Activated naive CD4-positive, alpha-beta T cell treated with anti-CD3 and anti-CD28 coated beads, Interleukin-2, amount 10 ng/mL, durations not matched to agents 7 days and 5 days (primary cell): ENCODE measurements around the gene PHACTR1.
"Not testable (repeated sequence)": the region's sequence is repeated elsewhere in the genome, so short reads cannot be mapped to it uniquely, and the experiment has no call there.

Experiments
- CTCF ChIA-PET: fragments of 350-600 bp; sonication (Branson Sonifier 250); formaldehyde crosslinking; loops from one replicate; lab custom pipeline; 2021; ENCODE audit warnings: antibody characterized with exemption; lab: Charles Lee
- DNase-seq: peaks from one replicate; pipeline ENCODE4 v3.0.0-alpha.2; 2020
- H3K27ac Mint-ChIP-seq: one replicate; pipeline ENCODE4 v1.8.0; 2021; ENCODE audit warnings: mild to moderate bottlenecking, moderate library complexity, mixed read lengths
- H3K27me3 Mint-ChIP-seq: one replicate; pipeline ENCODE4 v1.8.0; 2021; ENCODE audit warnings: mild to moderate bottlenecking, mixed read lengths
- H3K36me3 Mint-ChIP-seq: one replicate; pipeline ENCODE4 v1.8.0; 2021; ENCODE audit warnings: mixed read lengths
- H3K4me1 Mint-ChIP-seq: one replicate; pipeline ENCODE4 v1.8.0; 2021; ENCODE audit warnings: mixed read lengths
- H3K4me3 Mint-ChIP-seq: one replicate; pipeline ENCODE4 v1.8.0; 2021; ENCODE audit warnings: mild to moderate bottlenecking, moderate library complexity, mixed read lengths
- H3K9me3 Mint-ChIP-seq: one replicate; pipeline ENCODE4 v1.8.0; 2021; ENCODE audit warnings: mixed read lengths

Gene PHACTR1

GRCh38 chr6:13146442-13146841 is 429.9 kb downstream of the PHACTR1 start:
- Mint-ChIP-seq H3K4me3 (no peak overlapping the region), H3K9me3 (no peaks in the 10 kb centered on the region), H3K4me1 (no peaks in the 10 kb centered on the region), H3K27me3 (no peaks in the 10 kb centered on the region), H3K27ac (no peak overlapping the region), H3K36me3 (no peaks in the 10 kb centered on the region)
- DNase-seq: no peak
- CTCF ChIA-PET: no interaction called here

GRCh38 chr6:13147376-13147775 is 430.8 kb downstream of the PHACTR1 start:
- Mint-ChIP-seq H3K27ac (no peak overlapping the region), H3K9me3 (no peaks in the 10 kb centered on the region), H3K4me3 (no peak overlapping the region), H3K36me3 (no peaks in the 10 kb centered on the region), H3K27me3 (no peaks in the 10 kb centered on the region), H3K4me1 (no peaks in the 10 kb centered on the region)
- DNase-seq: no peak
- CTCF ChIA-PET: no interaction called here

- Mint-ChIP-seq H3K4me1 (no peaks in the 10 kb centered on the region), H3K36me3 (no peaks in the 10 kb centered on the region), H3K27me3 (no peaks in the 10 kb centered on the region), H3K27ac (no peak overlapping the region), H3K9me3 (no peaks in the 10 kb centered on the region), H3K4me3 (no peak overlapping the region)
- CTCF ChIA-PET: no interaction called here
- no peak for DNase-seq
Measured at GRCh38 chr6:13147782-13148181, 431.2 kb downstream of the PHACTR1 start.

GRCh38 chr6:13152764-13153163 is 436.2 kb downstream of the PHACTR1 start:
- no peaks in the 10 kb centered on the region for H3K9me3 Mint-ChIP-seq
- H3K27me3 Mint-ChIP-seq: peaks cover 9% of the 10 kb centered on the region
- DNase-seq: no peak
- CTCF ChIA-PET: no interaction called here
- H3K4me1 Mint-ChIP-seq: no peaks in the 10 kb centered on the region
- no peak overlapping the region for H3K27ac Mint-ChIP-seq
- no peaks in the 10 kb centered on the region for H3K36me3 Mint-ChIP-seq
- no peak overlapping the region for H3K4me3 Mint-ChIP-seq

GRCh38 chr6:13156381-13156780 is 439.8 kb downstream of the PHACTR1 start:
- no peak overlapping the region for H3K27ac Mint-ChIP-seq
- H3K4me1 Mint-ChIP-seq: no peaks in the 10 kb centered on the region
- no peak for DNase-seq
- no peak overlapping the region for H3K4me3 Mint-ChIP-seq
- H3K9me3 Mint-ChIP-seq: no peaks in the 10 kb centered on the region
- CTCF ChIA-PET: interaction anchor here (0.7 kb wide), 1 partner anchor 173 kb away, joined by 3 read pairs; no protein-coding TSS in a partner anchor
- H3K36me3 Mint-ChIP-seq: no peaks in the 10 kb centered on the region
- peaks cover 9% of the 10 kb centered on the region for H3K27me3 Mint-ChIP-seq

- no peaks in the 10 kb centered on the region for H3K9me3 Mint-ChIP-seq
- no peak for DNase-seq
- no peaks in the 10 kb centered on the region for H3K36me3 Mint-ChIP-seq
- CTCF ChIA-PET: no interaction called here
- H3K27me3 Mint-ChIP-seq: peaks cover 9% of the 10 kb centered on the region
- no peak overlapping the region for H3K4me3 Mint-ChIP-seq
- H3K27ac Mint-ChIP-seq: no peak overlapping the region
- no peaks in the 10 kb centered on the region for H3K4me1 Mint-ChIP-seq
Measured at GRCh38 chr6:13157293-13157692, 440.7 kb downstream of the PHACTR1 start.

GRCh38 chr6:13159300-13159699 is 442.7 kb downstream of the PHACTR1 start:
- peaks cover 5% of the 10 kb centered on the region for H3K4me1 Mint-ChIP-seq
- no peaks in the 10 kb centered on the region for H3K9me3 Mint-ChIP-seq
- no peaks in the 10 kb centered on the region for H3K36me3 Mint-ChIP-seq
- H3K27me3 Mint-ChIP-seq: peaks cover 9% of the 10 kb centered on the region
- CTCF ChIA-PET: no interaction called here
- H3K27ac Mint-ChIP-seq: no peak overlapping the region
- DNase-seq: no peak
- H3K4me3 Mint-ChIP-seq: no peak overlapping the region

GRCh38 chr6:13159822-13160221 is 443.3 kb downstream of the PHACTR1 start:
- not testable (repeated sequence) for H3K4me3 Mint-ChIP-seq, H3K4me1 Mint-ChIP-seq, H3K27ac Mint-ChIP-seq, DNase-seq, H3K27me3 Mint-ChIP-seq, H3K9me3 Mint-ChIP-seq, H3K36me3 Mint-ChIP-seq
- CTCF ChIA-PET: interaction anchor here (0.6 kb wide), 1 partner anchor 37 kb away, joined by 3 read pairs; no protein-coding TSS in a partner anchor

- Mint-ChIP-seq H3K27ac (no peak overlapping the region), H3K27me3 (peaks cover 9% of the 10 kb centered on the region), H3K9me3 (no peaks in the 10 kb centered on the region), H3K4me3 (no peak overlapping the region), H3K36me3 (no peaks in the 10 kb centered on the region), H3K4me1 (peaks cover 5% of the 10 kb centered on the region)
- CTCF ChIA-PET: no interaction called here
- DNase-seq: no peak
Measured at GRCh38 chr6:13163161-13163944, 446.8 kb downstream of the PHACTR1 start.

GRCh38 chr6:13164291-13164690 is 447.7 kb downstream of the PHACTR1 start:
- Mint-ChIP-seq H3K9me3 (no peaks in the 10 kb centered on the region), H3K4me3 (no peak overlapping the region), H3K36me3 (no peaks in the 10 kb centered on the region), H3K4me1 (peaks cover 5% of the 10 kb centered on the region), H3K27me3 (peaks cover 17% of the 10 kb centered on the region), H3K27ac (no peak overlapping the region)
- CTCF ChIA-PET: no interaction called here
- DNase-seq: no peak

- CTCF ChIA-PET: no interaction called here
- Mint-ChIP-seq H3K36me3 (no peaks in the 10 kb centered on the region), H3K4me1 (peaks cover 5% of the 10 kb centered on the region), H3K4me3 (no peak overlapping the region), H3K9me3 (no peaks in the 10 kb centered on the region), H3K27ac (no peak overlapping the region), H3K27me3 (peaks cover 17% of the 10 kb centered on the region)
- DNase-seq: no peak
Measured at GRCh38 chr6:13165502-13166172, 449.1 kb downstream of the PHACTR1 start.

GRCh38 chr6:13166269-13166668 is 449.7 kb downstream of the PHACTR1 start:
- Mint-ChIP-seq H3K4me1 (peaks cover 5% of the 10 kb centered on the region), H3K36me3 (no peaks in the 10 kb centered on the region), H3K27me3 (peaks cover 17% of the 10 kb centered on the region), H3K9me3 (no peaks in the 10 kb centered on the region), H3K4me3 (no peak overlapping the region), H3K27ac (no peak overlapping the region)
- DNase-seq: no peak
- CTCF ChIA-PET: no interaction called here

- Mint-ChIP-seq H3K9me3 (no peaks in the 10 kb centered on the region), H3K27me3 (peaks cover 17% of the 10 kb centered on the region), H3K27ac (no peak overlapping the region), H3K4me3 (no peak overlapping the region), H3K36me3 (no peaks in the 10 kb centered on the region), H3K4me1 (peaks cover 5% of the 10 kb centered on the region)
- CTCF ChIA-PET: no interaction called here
- DNase-seq: no peak
Measured at GRCh38 chr6:13166916-13167315, 450.3 kb downstream of the PHACTR1 start.

GRCh38 chr6:13172291-13172690 is 455.7 kb downstream of the PHACTR1 start:
- Mint-ChIP-seq H3K36me3 (no peaks in the 10 kb centered on the region), H3K27ac (no peak overlapping the region), H3K9me3 (no peaks in the 10 kb centered on the region), H3K4me3 (no peak overlapping the region), H3K27me3 (peaks cover 21% of the 10 kb centered on the region), H3K4me1 (no peaks in the 10 kb centered on the region)
- no peak for DNase-seq
- CTCF ChIA-PET: no interaction called here

GRCh38 chr6:13175087-13175486 is 458.5 kb downstream of the PHACTR1 start:
- peaks cover 5% of the 10 kb centered on the region for H3K4me1 Mint-ChIP-seq
- H3K9me3 Mint-ChIP-seq: no peaks in the 10 kb centered on the region
- H3K27me3 Mint-ChIP-seq: peaks cover 10% of the 10 kb centered on the region
- no peak for DNase-seq
- CTCF ChIA-PET: no interaction called here
- no peaks in the 10 kb centered on the region for H3K36me3 Mint-ChIP-seq
- H3K27ac Mint-ChIP-seq: no peak overlapping the region
- no peak overlapping the region for H3K4me3 Mint-ChIP-seq
